ENCODE measurements around the gene PSTPIP2.

Gene PSTPIP2

GRCh38 chr18:46037512-46038305 lies 34.4 kb downstream of the PSTPIP2 start:
- TF ChIP-seq POLR2AphosphoS5 (IDR thresholded peaks at IDR 0.05; ENCODE audit: low read depth, low read length) (no peak), TAF1 (IDR thresholded peaks at IDR 0.05; ENCODE audit: borderline replicate concordance, insufficient read depth, low read length) (no peak), FOXP2 (optimal IDR thresholded peaks at IDR 0.05; ENCODE audit: borderline replicate concordance, extremely low read depth, extremely low read length, insufficient read depth) (no peak)

GRCh38 chr18:46035696-46036680 lies 36.1 kb downstream of the PSTPIP2 start:
- TF ChIP-seq POLR2AphosphoS5 (IDR thresholded peaks at IDR 0.05; ENCODE audit: low read depth, low read length) (no peak), TAF1 (IDR thresholded peaks at IDR 0.05; ENCODE audit: borderline replicate concordance, insufficient read depth, low read length) (no peak), FOXP2 (optimal IDR thresholded peaks at IDR 0.05; ENCODE audit: borderline replicate concordance, extremely low read depth, extremely low read length, insufficient read depth) (no peak), SIN3A (IDR thresholded peaks at IDR 0.05; ENCODE audit: borderline replicate concordance, insufficient read depth, low read length) (no peak), REST (IDR thresholded peaks at IDR 0.05; ENCODE audit: insufficient read depth in 1 of 2, low read depth in 2 of 2, low read length in 2 of 2) (no peak)

GRCh38 chr18:46034230-46034629 lies 37.8 kb downstream of the PSTPIP2 start:
- TF ChIP-seq SIN3A (IDR thresholded peaks at IDR 0.05; ENCODE audit: borderline replicate concordance, insufficient read depth, low read length) (no peak), FOXP2 (optimal IDR thresholded peaks at IDR 0.05; ENCODE audit: borderline replicate concordance, extremely low read depth, extremely low read length, insufficient read depth) (no peak), REST (IDR thresholded peaks at IDR 0.05; ENCODE audit: insufficient read depth in 1 of 2, low read depth in 2 of 2, low read length in 2 of 2) (no peak), TAF1 (IDR thresholded peaks at IDR 0.05; ENCODE audit: borderline replicate concordance, insufficient read depth, low read length) (no peak), POLR2AphosphoS5 (IDR thresholded peaks at IDR 0.05; ENCODE audit: low read depth, low read length) (no peak)

GRCh38 chr18:46031741-46032140 lies 40.3 kb downstream of the PSTPIP2 start:
- TF ChIP-seq SIN3A (IDR thresholded peaks at IDR 0.05; ENCODE audit: borderline replicate concordance, insufficient read depth, low read length) (no peak), POLR2AphosphoS5 (IDR thresholded peaks at IDR 0.05; ENCODE audit: low read depth, low read length) (no peak), FOXP2 (optimal IDR thresholded peaks at IDR 0.05; ENCODE audit: borderline replicate concordance, extremely low read depth, extremely low read length, insufficient read depth) (no peak), TAF1 (IDR thresholded peaks at IDR 0.05; ENCODE audit: borderline replicate concordance, insufficient read depth, low read length) (no peak)

- TF ChIP-seq TAF1 (IDR thresholded peaks at IDR 0.05; ENCODE audit: borderline replicate concordance, insufficient read depth, low read length): no peak
- TF ChIP-seq REST (IDR thresholded peaks at IDR 0.05; ENCODE audit: insufficient read depth in 1 of 2, low read depth in 2 of 2, low read length in 2 of 2): no peak
- TF ChIP-seq POLR2AphosphoS5 (IDR thresholded peaks at IDR 0.05; ENCODE audit: low read depth, low read length): no peak
- no peak for TF ChIP-seq SIN3A (IDR thresholded peaks at IDR 0.05; ENCODE audit: borderline replicate concordance, insufficient read depth, low read length)
- TF ChIP-seq FOXP2 (optimal IDR thresholded peaks at IDR 0.05; ENCODE audit: borderline replicate concordance, extremely low read depth, extremely low read length, insufficient read depth): no peak
Observed at GRCh38 chr18:46028536-46028891, 43.5 kb downstream of the PSTPIP2 start.
